GM12878 (cell line): ENCODE results near the gene TP53RK. TPM values are rescaled to one million over a fixed set of nuclear protein-coding genes. Genes with fewer than 3 reads are reported as not detected.

ENCODE experiments used
- ATAC-seq: fragments of 200-7000 bp; cut with Tn5 transposase; 3 replicates; pipeline ENCODE4 v1.9.1; 2020; ENCODE audit warnings: mild to moderate bottlenecking, moderate library complexity
- BruUV-seq: library from RNA; stranded (reverse); fragments of 400-500 nt; replicated peaks from 2 replicates; lab custom pipeline; 2021; lab: Mats Ljungman, UMichigan
- CTCF ChIA-PET: fragments of 300-600 bp; sonication (Branson Sonifier 250); formaldehyde crosslinking; extraction: SDS; loops from one replicate; lab custom pipeline; 2021; ENCODE audit warnings: inconsistent platforms; lab: Yijun Ruan, JAX
- POLR2A ChIA-PET: fragments of 350-600 bp; formaldehyde crosslinking; extraction: SDS; loops from one replicate; lab custom pipeline; 2021; ENCODE audit warnings: inconsistent platforms; lab: Charles Lee
- RAD21 ChIA-PET: fragments of 300-600 bp; sonication (Branson Sonifier 250); formaldehyde crosslinking; loops from one replicate; lab custom pipeline; 2023; ENCODE audit warnings: antibody characterized with exemption; ENCODE audit not compliant: unreplicated experiment; lab: Charles Lee
- SMC1A ChIA-PET: fragments of 300-600 bp; sonication (Branson Sonifier 250); formaldehyde crosslinking; loops from one replicate; lab custom pipeline; 2023; ENCODE audit not compliant: unreplicated experiment, uncharacterized antibody; lab: Charles Lee
- DNase-seq: peaks from one replicate; pipeline ENCODE4 v3.0.0-alpha.2; 2011; ENCODE audit warnings: low read depth, low spot score
- FAIRE-seq: peaks from 3 replicates; lab custom pipeline; 2011; peaks lifted over from hg19 to GRCh38; lab: Jason Lieb, UNC
- H2AFZ ChIP-seq: 2 replicates; pipeline ENCODE4 v1.6.0; 2011; ENCODE audit warnings: low read depth, low read length, control low read depth; ENCODE audit not compliant: control insufficient read depth
- H3K27ac ChIP-seq: 2 replicates; pipeline ENCODE4 v1.5.1; 2011; ENCODE audit warnings: control low read depth; ENCODE audit not compliant: control insufficient read depth, insufficient read depth
- H3K27me3 ChIP-seq, 2 experiments: replicated peaks in 1 of 2; 2 replicates each; pipeline versions ENCODE4 v1.6.0 to v1.6.1; 2011; ENCODE audit warnings: low read length in 1 of 2; ENCODE audit not compliant: control insufficient read depth in 2 of 2, insufficient read depth in 2 of 2
- H3K36me3 ChIP-seq, 2 experiments: 2 replicates each; pipeline ENCODE4 v1.5.1; 2011; ENCODE audit warnings: low read length in 1 of 2; ENCODE audit not compliant: control insufficient read depth in 2 of 2, insufficient read depth in 2 of 2
- H3K4me1 ChIP-seq: 2 replicates; pipeline ENCODE4 v1.6.1; 2011; ENCODE audit warnings: mild to moderate bottlenecking, low read length, moderate library complexity, mixed read lengths; ENCODE audit not compliant: control insufficient read depth, insufficient read depth
- H3K4me2 ChIP-seq: 2 replicates; pipeline ENCODE4 v1.6.0; 2011; ENCODE audit warnings: control low read depth; ENCODE audit not compliant: control insufficient read depth, insufficient read depth
- H3K4me3 ChIP-seq: fragments of 200-600 bp; sonication (generic); 2 replicates; pipeline ENCODE4 v1.5.1; 2016
- H3K79me2 ChIP-seq: 2 replicates; pipeline ENCODE4 v1.6.0; 2011; ENCODE audit warnings: low read length; ENCODE audit not compliant: control insufficient read depth, insufficient read depth
- H3K9ac ChIP-seq: 2 replicates; pipeline ENCODE4 v1.8.0; 2011; ENCODE audit warnings: low read length, control low read depth, mixed read lengths; ENCODE audit not compliant: control insufficient read depth, insufficient read depth
- H3K9me3 ChIP-seq: replicated peaks from 3 replicates; pipeline ENCODE4 v1.5.1; 2011; ENCODE audit warnings: mild to moderate bottlenecking, low read length; ENCODE audit not compliant: control insufficient read depth, insufficient read depth
- H4K20me1 ChIP-seq: 2 replicates; pipeline ENCODE4 v1.6.0; 2011; ENCODE audit not compliant: control insufficient read depth, insufficient read depth
- BHLHE40 ChIP-seq, 2 experiments: fragments of 450-650 bp in 1 of 2; IDR thresholded peaks; 2 replicates each; pipeline ENCODE4 v1.6.1; 2011 to 2017; ENCODE audit warnings: low read depth in 2 of 2, borderline replicate concordance in 1 of 2, improper control_type of control experiment in 1 of 2, low read length in 1 of 2, mild to moderate bottlenecking in 1 of 2
- EZH2 ChIP-seq: IDR thresholded peaks from 2 replicates; pipeline ENCODE4 v1.6.1; 2012; ENCODE audit warnings: low read depth, mild to moderate bottlenecking, control low read depth, inconsistent platforms, low read length, borderline replicate concordance; ENCODE audit not compliant: control insufficient read depth
- FOS ChIP-seq: IDR thresholded peaks from 3 replicates; pipeline ENCODE4 v1.6.1; 2011; ENCODE audit warnings: borderline replicate concordance; ENCODE audit not compliant: insufficient read length; ENCODE audit errors: extremely low read depth
- HDAC2 ChIP-seq: fragments of 200-600 bp; sonication (generic); IDR thresholded peaks from 2 replicates; pipeline ENCODE4 v1.6.1; 2017
- PKNOX1 ChIP-seq: fragments of 450-650 bp; IDR thresholded peaks from 2 replicates; pipeline ENCODE4 v1.6.1; 2016; ENCODE audit warnings: mild to moderate bottlenecking
- WGBS: methylation state at CpG from one replicate; pipeline ENCODE4 v1.1.6; 2016; ENCODE audit warnings: low lambda C conversion rate; ENCODE audit not compliant: insufficient replicate concordance, insufficient coverage; ENCODE audit errors: missing lambda C conversion rate; 5-methylcytosine and 5-hydroxymethylcytosine counted together
- in situ Hi-C: fragments of 300-500 bp; cut with MboI; formaldehyde crosslinking; loops from 9 replicates; pipeline ENCODE4 v1.14.3; 2018; ENCODE audit warnings: mixed read lengths
- intact Hi-C: fragments of 100-400 bp; cut with micrococcal nuclease; formaldehyde crosslinking; loops from one replicate; pipeline ENCODE4 v1.14.2; 2022; ENCODE audit not compliant: unreplicated experiment
- polyA plus RNA-seq, 11 experiments: library from polyadenylated mRNA; depleted of rRNA in 4 of 11; unstranded in 6 of 11; stranded (reverse) in 5 of 11; fragments of >200 nt; fragmentation: Nextera tagmentation in 4 of 11; fragmentation: Illumina TruSeq in 1 of 11; extraction: Ambion mirVana in 4 of 11; extraction: Trizol in 1 of 11; gene quantifications; 1 replicate in 1 of 11; 2 replicates in 10 of 11; pipeline versions ENCODE4 v1.2.1 to v1.2.3, GENCODE V29; 2011 to 2016; ENCODE audit warnings: inconsistent platforms in 2 of 11, missing spikeins in 2 of 11, low read depth in 1 of 11
- total RNA-seq, 4 experiments: library from RNA; depleted of rRNA in 3 of 4; stranded (reverse); fragments of >200 nt in 3 of 4; fragmentation: Illumina TruSeq in 1 of 4; extraction: Trizol in 1 of 4; gene quantifications; 2 replicates each; pipeline versions ENCODE4 v1.2.1 to v1.2.3, GENCODE V29; 2013 to 2021

The TP53RK gene
- total and polyA plus RNA-seq, 10 of the 15 experiments (the other 5 are each of a cell fraction or from before 2014, with no cell fraction given): 3.8 to 23.1 (median 16.1) TPM

DNA sequence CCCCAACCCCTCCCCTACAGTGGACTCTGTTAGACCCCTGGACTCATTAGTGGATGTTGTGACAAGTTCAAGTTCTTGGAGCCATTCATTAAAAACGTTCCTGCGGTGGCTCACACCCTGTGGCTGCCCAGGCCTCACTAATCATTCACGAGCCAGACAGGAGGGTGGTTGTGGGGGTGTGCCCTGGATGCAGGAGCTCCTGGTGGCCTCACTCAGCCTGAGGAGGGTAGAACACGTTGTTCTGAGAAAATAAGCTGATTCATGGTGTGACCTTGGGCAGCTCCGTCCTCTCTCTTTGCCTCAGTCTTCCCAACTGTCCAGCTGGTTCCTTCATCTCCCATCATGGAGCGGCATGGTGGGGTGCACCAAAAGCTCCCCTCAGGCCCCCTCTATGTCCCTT is 54.7 kb downstream of the TP53RK start:
- H3K9ac ChIP-seq: no peak overlapping the region
- DNase-seq (no peak), ATAC-seq (no peak), FAIRE-seq (no peak)
- BruUV-seq: no TSS peak
- ChIA-PET POLR2A (no interaction called here), CTCF (no interaction called here), SMC1A (no interaction called here), RAD21 (no interaction called here)
- WGBS: 34% methylated on average over 6 of the region's 6 CpGs
- H4K20me1 ChIP-seq: no peaks in the 10 kb centered on the region
- no peak overlapping the region for H2AFZ ChIP-seq
- in situ Hi-C loops: no loop called here
- H3K27ac ChIP-seq: no peak overlapping the region
- no peaks in the 10 kb centered on the region for H3K9me3 ChIP-seq
- H3K4me3 ChIP-seq: no peak overlapping the region
- TF ChIP-seq HDAC2: no peak
- TF ChIP-seq EZH2: no peak
- no peak for TF ChIP-seq PKNOX1
- no peak for TF ChIP-seq BHLHE40 (IDR thresholded peaks at IDR 0.05; ENCODE audit: borderline replicate concordance in 1 of 2, low read depth in 2 of 2, low read length in 1 of 2)
- TF ChIP-seq FOS: no peak
- intact Hi-C loops: no loop called here
- H3K4me2 ChIP-seq: no peak overlapping the region
- 0 out of 4 replicates have a peak, but pooled peaks cover 0 to 2% of the 10 kb centered on the region in 2 experiments for H3K27me3 ChIP-seq
- H3K79me2 ChIP-seq: no peaks in the 10 kb centered on the region
- H3K36me3 ChIP-seq: no peaks in the 10 kb centered on the region
- no peaks in the 10 kb centered on the region for H3K4me1 ChIP-seq

Other genes starting within 250 kb of the TP53RK start
- gene ZNF334, start 175.9 kb downstream of the TP53RK start, total RNA-seq (2014; rRNA removed): 0.96 and 0.98 TPM in 2 replicates
- 1.7 and 1.8 TPM in 2 replicates for gene ZNF334, start 175.9 kb downstream of the TP53RK start, total RNA-seq (2014; rRNA removed; fragmentation: Illumina TruSeq; extraction: Trizol)
- gene ZNF334, start 175.9 kb downstream of the TP53RK start, total RNA-seq (2021): 1.2 and 1.7 TPM in 2 replicates
- 0.08 and 0.19 TPM in 2 replicates for gene ZNF334, start 175.9 kb downstream of the TP53RK start, polyA plus RNA-seq (2011; rRNA removed)
- 2.0 and 3.3 TPM in 2 replicates for gene ZNF334, start 175.9 kb downstream of the TP53RK start, polyA plus RNA-seq (2014; fragmentation: Illumina TruSeq; extraction: Trizol)
- gene ZNF334, start 175.9 kb downstream of the TP53RK start, polyA plus RNA-seq (2014; fragmentation: Nextera tagmentation; extraction: Ambion mirVana): under 1 TPM; 0.29 to 0.60 TPM
- gene ZNF334, start 175.9 kb downstream of the TP53RK start, polyA plus RNA-seq (2014; rRNA removed): 0.84 and 1.7 TPM in 2 replicates
- gene ZNF334, start 175.9 kb downstream of the TP53RK start, polyA plus RNA-seq (2016; fragmentation: Nextera tagmentation; extraction: Ambion mirVana): 1 to 10 TPM; 1.2 to 1.4 TPM
- 0.11 and 0.45 TPM in 2 replicates for gene OCSTAMP, start 138.8 kb downstream of the TP53RK start, total RNA-seq (2014; rRNA removed)
- 0.09 TPM in 1 of 2 replicates, not detected in the other for gene OCSTAMP, start 138.8 kb downstream of the TP53RK start, total RNA-seq (2014; rRNA removed; fragmentation: Illumina TruSeq; extraction: Trizol)
- 0.23 and 0.35 TPM in 2 replicates for gene OCSTAMP, start 138.8 kb downstream of the TP53RK start, total RNA-seq (2021)
- gene OCSTAMP, start 138.8 kb downstream of the TP53RK start, polyA plus RNA-seq (2011; rRNA removed): 0.17 and 0.22 TPM in 2 replicates
- 0.15 and 0.46 TPM in 2 replicates for gene OCSTAMP, start 138.8 kb downstream of the TP53RK start, polyA plus RNA-seq (2014; fragmentation: Illumina TruSeq; extraction: Trizol)
- under 1 TPM in 1 of 2 experiments, not detected in 1; 0.09 TPM for gene OCSTAMP, start 138.8 kb downstream of the TP53RK start, polyA plus RNA-seq (2014; fragmentation: Nextera tagmentation; extraction: Ambion mirVana)
- 0.19 and 0.46 TPM in 2 replicates for gene OCSTAMP, start 138.8 kb downstream of the TP53RK start, polyA plus RNA-seq (2014; rRNA removed)
- under 1 TPM; 0.14 to 0.23 TPM for gene OCSTAMP, start 138.8 kb downstream of the TP53RK start, polyA plus RNA-seq (2016; fragmentation: Nextera tagmentation; extraction: Ambion mirVana)
- not detected in 2 replicates for gene SLC13A3, start 38.0 kb downstream of the TP53RK start, total RNA-seq (2014; rRNA removed)
- 0.09 TPM in 1 of 2 replicates, not detected in the other for gene SLC13A3, start 38.0 kb downstream of the TP53RK start, total RNA-seq (2014; rRNA removed; fragmentation: Illumina TruSeq; extraction: Trizol)
- 0.48 TPM in 1 of 2 replicates, not detected in the other for gene SLC13A3, start 38.0 kb downstream of the TP53RK start, total RNA-seq (2021)
- gene SLC13A3, start 38.0 kb downstream of the TP53RK start, polyA plus RNA-seq (2011; rRNA removed): 0.45 and 0.76 TPM in 2 replicates
- 0.03 TPM in 1 of 2 replicates, not detected in the other for gene SLC13A3, start 38.0 kb downstream of the TP53RK start, polyA plus RNA-seq (2014; fragmentation: Illumina TruSeq; extraction: Trizol)
- gene SLC13A3, start 38.0 kb downstream of the TP53RK start, polyA plus RNA-seq (2014; fragmentation: Nextera tagmentation; extraction: Ambion mirVana): under 1 TPM; 0.04 to 0.05 TPM
- 0.06 and 0.24 TPM in 2 replicates for gene SLC13A3, start 38.0 kb downstream of the TP53RK start, polyA plus RNA-seq (2014; rRNA removed)
- gene SLC13A3, start 38.0 kb downstream of the TP53RK start, polyA plus RNA-seq (2016; fragmentation: Nextera tagmentation; extraction: Ambion mirVana): not detected
- gene SLC2A10, start 20.2 kb upstream of the TP53RK start, total RNA-seq (2014; rRNA removed): not detected in 2 replicates
- not detected in 2 replicates for gene SLC2A10, start 20.2 kb upstream of the TP53RK start, total RNA-seq (2014; rRNA removed; fragmentation: Illumina TruSeq; extraction: Trizol)
- not detected in 2 replicates for gene SLC2A10, start 20.2 kb upstream of the TP53RK start, total RNA-seq (2021)
- not detected in 2 replicates for gene SLC2A10, start 20.2 kb upstream of the TP53RK start, polyA plus RNA-seq (2011; rRNA removed)
- gene SLC2A10, start 20.2 kb upstream of the TP53RK start, polyA plus RNA-seq (2014; fragmentation: Illumina TruSeq; extraction: Trizol): not detected in 2 replicates
- not detected for gene SLC2A10, start 20.2 kb upstream of the TP53RK start, polyA plus RNA-seq (2014; fragmentation: Nextera tagmentation; extraction: Ambion mirVana)
- gene SLC2A10, start 20.2 kb upstream of the TP53RK start, polyA plus RNA-seq (2014; rRNA removed): not detected in 2 replicates
- gene SLC2A10, start 20.2 kb upstream of the TP53RK start, polyA plus RNA-seq (2016; fragmentation: Nextera tagmentation; extraction: Ambion mirVana): not detected
- gene EYA2, start 205.4 kb upstream of the TP53RK start, total RNA-seq (2014; rRNA removed): not detected in 2 replicates
- gene EYA2, start 205.4 kb upstream of the TP53RK start, total RNA-seq (2014; rRNA removed; fragmentation: Illumina TruSeq; extraction: Trizol): not detected in 2 replicates
- gene EYA2, start 205.4 kb upstream of the TP53RK start, total RNA-seq (2021): not detected in 2 replicates
- 0.20 and 0.40 TPM in 2 replicates for gene EYA2, start 205.4 kb upstream of the TP53RK start, polyA plus RNA-seq (2011; rRNA removed)
- gene EYA2, start 205.4 kb upstream of the TP53RK start, polyA plus RNA-seq (2014; fragmentation: Illumina TruSeq; extraction: Trizol): not detected in 2 replicates
- not detected for gene EYA2, start 205.4 kb upstream of the TP53RK start, polyA plus RNA-seq (2014; fragmentation: Nextera tagmentation; extraction: Ambion mirVana)
- not detected in 2 replicates for gene EYA2, start 205.4 kb upstream of the TP53RK start, polyA plus RNA-seq (2014; rRNA removed)
- gene EYA2, start 205.4 kb upstream of the TP53RK start, polyA plus RNA-seq (2016; fragmentation: Nextera tagmentation; extraction: Ambion mirVana): not detected